Testis (tissue), 3 donors: ENCODE measurements around the gene GUF1. TPM values are rescaled to one million over a fixed set of nuclear protein-coding genes. Genes with fewer than 3 reads are reported as not detected.

Experiments used
- DNase-seq: peaks from one replicate; pipeline ENCODE4 v3.0.0-alpha.2; 2019
- H3K27ac ChIP-seq, 2 donors: fragments of 200-600 bp; sonication (generic); one replicate each; pipeline ENCODE4 v1.5.1; 2019
- H3K27me3 ChIP-seq: fragments of 200-600 bp; sonication (generic); one replicate; pipeline ENCODE4 v1.5.1; 2019
- H3K36me3 ChIP-seq: fragments of 200-600 bp; sonication (generic); one replicate; pipeline ENCODE4 v1.5.1; 2017; ENCODE audit warnings: low read depth; ENCODE audit errors: missing control alignments
- H3K4me1 ChIP-seq: fragments of 200-600 bp; sonication (generic); one replicate; pipeline ENCODE4 v1.5.1; 2019
- H3K4me3 ChIP-seq, 2 donors: fragments of 200-600 bp; sonication (generic); one replicate each; pipeline ENCODE4 v1.5.1; 2017 to 2019
- H3K9me3 ChIP-seq: fragments of 200-600 bp; sonication (generic); one replicate; pipeline ENCODE4 v1.5.1; 2017
- CTCF ChIP-seq, 3 experiments: fragments of 450-650 bp in 2 of 3; fragments of 200-600 bp in 1 of 3; sonication (generic) in 1 of 3; IDR thresholded peaks; one replicate each; pipeline ENCODE4 v1.5.1; 2016 to 2019; ENCODE audit warnings: antibody characterized with exemption in 3 of 3, mild to moderate bottlenecking in 2 of 3, moderate library complexity in 1 of 3
- POLR2A ChIP-seq: fragments of 450-650 bp; IDR thresholded peaks from one replicate; pipeline ENCODE4 v1.6.1; 2017; ENCODE audit warnings: antibody characterized with exemption, mild to moderate bottlenecking, moderate library complexity
- WGBS, 2 donors: methylation state at CpG; one replicate each; pipeline ENCODE4 v1.1.5; 2018; 5-methylcytosine and 5-hydroxymethylcytosine counted together
- intact Hi-C: fragments of 100-400 bp; cut with DNase I; formaldehyde crosslinking; loops from one replicate; pipeline ENCODE4 v1.15.1; 2023; ENCODE audit warnings: low total_unique reads
- polyA plus RNA-seq: library from polyadenylated mRNA; stranded (reverse); fragments of 350-450 nt; fragmentation: Illumina TruSeq; extraction: RNeasy Lipid Tissue Mini Kit (QIAGEN cat#74804); gene quantifications from one replicate; pipeline ENCODE4 v1.2.3, GENCODE V29; 2014; ENCODE audit warnings: low read depth, low replicate concordance; ENCODE audit not compliant: insufficient read depth
- total RNA-seq, 2 donors: library from RNA; depleted of rRNA; stranded (reverse); fragments of >200 nt; gene quantifications; one replicate each; pipeline ENCODE4 v1.2.3, GENCODE V29; 2016

The GUF1 gene
- total and polyA plus RNA-seq, 3 donors from 2014 or later, result 19.6 to 35.7 (median 22.4) TPM

DNA sequence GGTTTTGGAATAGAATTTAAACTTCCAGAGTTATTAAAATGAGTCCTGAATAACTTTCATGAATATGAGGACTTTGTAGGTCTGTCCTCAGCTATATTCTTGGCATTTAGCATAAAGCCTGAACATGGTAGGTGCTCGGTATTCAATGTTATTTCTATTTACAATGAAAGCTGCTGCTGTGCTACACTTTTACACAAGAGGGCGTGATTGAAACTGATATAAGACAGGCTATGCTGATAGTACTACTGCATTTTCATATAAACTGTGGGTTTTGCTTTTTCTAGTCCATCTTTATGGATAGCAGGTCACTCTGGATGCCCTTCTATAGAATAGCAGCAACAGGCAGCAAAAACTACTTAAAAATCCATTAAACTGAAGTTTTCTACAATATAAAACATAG, 60.4 kb downstream of the GUF1 start:
- Histone ChIP-seq H3K27me3 (no peaks in the 10 kb centered on the region), H3K4me1 (no peaks in the 10 kb centered on the region), H3K4me3 (no peak overlapping the region), H3K36me3 (no peaks in the 10 kb centered on the region), H3K27ac (no peak overlapping the region), H3K9me3 (no peaks in the 10 kb centered on the region)
- TF ChIP-seq POLR2A (no peak), CTCF (IDR thresholded peaks at IDR 0.05) (no peak)
- DNase-seq, result no peak
- 50 to 62% methylated on average over 2 of the region's 2 CpGs for WGBS, 2 donors
- intact Hi-C loops, result no loop called here

- no peaks in the 10 kb centered on the region for H3K27me3 ChIP-seq
- intact Hi-C loops, result no loop called here
- H3K36me3 ChIP-seq, result no peaks in the 10 kb centered on the region
- TF ChIP-seq CTCF (IDR thresholded peaks at IDR 0.05) (no peak), POLR2A (no peak)
- no peak for DNase-seq
- WGBS, 2 donors, result 79 to 85% methylated on average over 2 of the region's 2 CpGs
- H3K27ac ChIP-seq, result no peak overlapping the region
- no peaks in the 10 kb centered on the region for H3K4me1 ChIP-seq
- H3K4me3 ChIP-seq, result no peak overlapping the region
- no peaks in the 10 kb centered on the region for H3K9me3 ChIP-seq
Observed at GRCh38 chr4:44740201-44740600, 62.0 kb downstream of the GUF1 start.

Other genes starting within 250 kb of the GUF1 start
- gene KCTD8, start 229.6 kb upstream of the GUF1 start, total RNA-seq, result 10 to 100 TPM in 1 of 2 donors, 1 to 10 TPM in 1; 4.0 to 13.6 TPM
- 1.5 TPM for gene KCTD8, start 229.6 kb upstream of the GUF1 start, polyA plus RNA-seq
- gene YIPF7, start 26.8 kb upstream of the GUF1 start, total RNA-seq, result not detected
- gene YIPF7, start 26.8 kb upstream of the GUF1 start, polyA plus RNA-seq, result not detected
- gene GNPDA2, start 48.1 kb downstream of the GUF1 start, total RNA-seq, result 10 to 100 TPM; 14.1 to 16.4 TPM
- 18.2 TPM for gene GNPDA2, start 48.1 kb downstream of the GUF1 start, polyA plus RNA-seq